Loucy (cell line): ENCODE results near the gene LYPD6.

ENCODE experiments used
- CTCF ChIP-seq: fragments of 200-600 bp; sonication (generic); conservative IDR thresholded peaks from 2 replicates; pipeline ENCODE4 v1.5.1; 2014; ENCODE audit warnings: mild to moderate bottlenecking, antibody characterized with exemption, low read length
- EZH2phosphoT487 ChIP-seq: fragments of 200-600 bp; IDR thresholded peaks from 2 replicates; pipeline ENCODE4 v1.6.1; 2018; ENCODE audit warnings: antibody characterized with exemption, mild to moderate bottlenecking, moderate library complexity, borderline replicate concordance

DNA sequence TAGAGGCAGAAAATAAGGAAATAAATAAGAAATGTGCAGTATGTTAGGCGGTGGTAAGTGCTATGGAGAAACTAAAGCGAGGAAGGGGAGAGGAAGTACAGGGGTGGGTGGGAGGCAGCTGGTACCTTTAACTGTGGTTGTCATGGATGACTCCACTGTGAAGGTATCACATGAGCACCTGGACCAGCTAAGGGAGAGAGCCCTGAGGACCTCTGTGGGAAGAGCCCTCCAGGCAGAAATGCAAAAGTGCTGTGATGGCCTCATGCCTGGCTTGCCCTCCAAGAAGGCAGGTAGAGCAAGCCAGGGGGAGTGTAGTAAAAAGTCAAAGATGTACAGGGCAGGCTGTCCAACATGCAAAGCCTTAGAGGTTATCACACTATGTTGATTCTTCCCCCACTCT, 17.9 kb downstream of the LYPD6 start:
- TF ChIP-seq CTCF (no peak), EZH2phosphoT487 (no peak)
